CD4-positive, alpha-beta T cell treated with Interferon gamma for 1 hour (primary cell): ENCODE data around the gene RASSF5.
"Not testable (repeated sequence)": the region's sequence is repeated elsewhere in the genome, so short reads cannot be mapped to it uniquely, and the experiment has no call there.

Source experiments
- DNase-seq: peaks from one replicate; pipeline ENCODE4 v3.0.0-alpha.2; 2020

RASSF5 gene

GRCh38 chr1:206477110-206477509 lies 30.2 kb upstream of the RASSF5 start:
- no peak for DNase-seq

GRCh38 chr1:206477581-206478380 lies 29.6 kb upstream of the RASSF5 start:
- DNase-seq: no peak

- DNase-seq: no peak
Measured at GRCh38 chr1:206478746-206479145, 28.6 kb upstream of the RASSF5 start.

- peak; percentile 57 for DNase-seq
Measured at GRCh38 chr1:206479183-206480125, 27.9 kb upstream of the RASSF5 start.

GRCh38 chr1:206480211-206480610 lies 27.1 kb upstream of the RASSF5 start:
- no peak for DNase-seq

GRCh38 chr1:206482611-206483010 lies 24.7 kb upstream of the RASSF5 start:
- DNase-seq: no peak

- DNase-seq: not testable (repeated sequence)
Measured at GRCh38 chr1:206483864-206484263, 23.5 kb upstream of the RASSF5 start.

GRCh38 chr1:206484901-206485300 lies 22.4 kb upstream of the RASSF5 start:
- no peak for DNase-seq

GRCh38 chr1:206486995-206487788 lies 20.1 kb upstream of the RASSF5 start:
- no peak for DNase-seq

GRCh38 chr1:206487970-206488369 lies 19.4 kb upstream of the RASSF5 start:
- no peak for DNase-seq

- DNase-seq: no peak
Measured at GRCh38 chr1:206488466-206488865, 18.9 kb upstream of the RASSF5 start.

GRCh38 chr1:206489980-206490770 lies 17.2 kb upstream of the RASSF5 start:
- peak; percentile 47 for DNase-seq

GRCh38 chr1:206490771-206491405 lies 16.4 kb upstream of the RASSF5 start:
- DNase-seq: no peak

- DNase-seq: no peak
Measured at GRCh38 chr1:206491616-206492015, 15.7 kb upstream of the RASSF5 start.

GRCh38 chr1:206492589-206492988 lies 14.7 kb upstream of the RASSF5 start:
- no peak for DNase-seq

- DNase-seq: no peak
Measured at GRCh38 chr1:206493279-206493678, 14.1 kb upstream of the RASSF5 start.

GRCh38 chr1:206495011-206495461 lies 12.3 kb upstream of the RASSF5 start:
- no peak for DNase-seq

GRCh38 chr1:206495493-206496046 lies 11.8 kb upstream of the RASSF5 start:
- no peak for DNase-seq

- peak; percentile 20 for DNase-seq
Measured at GRCh38 chr1:206496131-206496793, 11.1 kb upstream of the RASSF5 start.

- no peak for DNase-seq
Measured at GRCh38 chr1:206497363-206497762, 10.0 kb upstream of the RASSF5 start.

- DNase-seq: no peak
Measured at GRCh38 chr1:206497774-206498173, 9.6 kb upstream of the RASSF5 start.
